ENCODE data around the gene VDAC2. TPM values are rescaled to one million over a fixed set of nuclear protein-coding genes. Genes with fewer than 3 reads are reported as not detected.
A peak's percentile ranks its signal among the peaks of the same experiment; 100 is the strongest.

The VDAC2 gene
- total RNA-seq, 1 donor from 2014 or later = 14.4 TPM

GRCh38 chr10:75226656-75227055 is 16.1 kb downstream of the VDAC2 start:
- Histone ChIP-seq H3K36me3 (peaks cover 18 to 42% of the 10 kb centered on the region in 2 donors), H3K4me1 (peaks cover 24 to 39% of the 10 kb centered on the region in 2 donors), H3K27me3 (no peaks in the 10 kb centered on the region), H3K9me3 (no peaks in the 10 kb centered on the region), H3K27ac (peak overlapping the region; percentile 75 to 90), H3K4me3 (no peak overlapping the region)
- intact Hi-C loops (cut with DNase I) = no loop called here
- TF ChIP-seq, protein P1, sequence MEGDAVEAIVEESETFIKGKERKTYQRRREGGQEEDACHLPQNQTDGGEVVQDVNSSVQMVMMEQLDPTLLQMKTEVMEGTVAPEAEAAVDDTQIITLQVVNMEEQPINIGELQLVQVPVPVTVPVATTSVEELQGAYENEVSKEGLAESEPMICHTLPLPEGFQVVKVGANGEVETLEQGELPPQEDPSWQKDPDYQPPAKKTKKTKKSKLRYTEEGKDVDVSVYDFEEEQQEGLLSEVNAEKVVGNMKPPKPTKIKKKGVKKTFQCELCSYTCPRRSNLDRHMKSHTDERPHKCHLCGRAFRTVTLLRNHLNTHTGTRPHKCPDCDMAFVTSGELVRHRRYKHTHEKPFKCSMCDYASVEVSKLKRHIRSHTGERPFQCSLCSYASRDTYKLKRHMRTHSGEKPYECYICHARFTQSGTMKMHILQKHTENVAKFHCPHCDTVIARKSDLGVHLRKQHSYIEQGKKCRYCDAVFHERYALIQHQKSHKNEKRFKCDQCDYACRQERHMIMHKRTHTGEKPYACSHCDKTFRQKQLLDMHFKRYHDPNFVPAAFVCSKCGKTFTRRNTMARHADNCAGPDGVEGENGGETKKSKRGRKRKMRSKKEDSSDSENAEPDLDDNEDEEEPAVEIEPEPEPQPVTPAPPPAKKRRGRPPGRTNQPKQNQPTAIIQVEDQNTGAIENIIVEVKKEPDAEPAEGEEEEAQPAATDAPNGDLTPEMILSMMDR (IDR thresholded peaks at IDR 0.05) = no peak
- DNase-seq (ENCODE audit: low spot score in 2 of 2) = peak in 1 of 2 donors; percentile 58

DNA sequence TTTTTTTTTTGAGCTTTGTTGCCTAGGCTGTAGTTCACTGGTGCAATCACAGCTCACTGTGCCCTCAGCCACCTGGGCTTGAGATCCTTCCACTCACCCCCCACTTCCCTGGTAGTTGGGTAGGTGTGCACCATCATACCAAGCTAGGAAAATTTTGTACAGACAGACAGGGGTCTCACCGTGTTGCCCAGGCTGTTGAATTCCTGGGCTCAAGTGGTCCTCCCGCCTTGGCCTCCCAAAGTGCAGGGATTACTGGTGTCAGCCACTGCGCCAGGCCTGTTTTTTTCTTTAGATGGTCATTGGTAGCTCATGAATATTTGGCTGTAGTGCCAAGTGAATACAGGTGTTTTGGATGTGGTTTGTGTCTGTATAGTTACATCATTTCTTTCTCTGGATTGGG is 17.7 kb downstream of the VDAC2 start:
- H3K9me3 ChIP-seq = no peaks in the 10 kb centered on the region
- no peaks in the 10 kb centered on the region for H3K27me3 ChIP-seq
- H3K4me1 ChIP-seq = peaks cover 24 to 37% of the 10 kb centered on the region in 2 donors
- no peak overlapping the region for H3K4me3 ChIP-seq
- H3K36me3 ChIP-seq = peaks cover 2 to 33% of the 10 kb centered on the region in 2 donors
- TF ChIP-seq, protein P1 (IDR thresholded peaks at IDR 0.05) = no peak
- peak in 1 of 2 donors; percentile 50 for DNase-seq (ENCODE audit: low spot score in 2 of 2)
- intact Hi-C loops (cut with DNase I) = no loop called here
- H3K27ac ChIP-seq = peak overlapping the region; percentile 13 to 48

DNA sequence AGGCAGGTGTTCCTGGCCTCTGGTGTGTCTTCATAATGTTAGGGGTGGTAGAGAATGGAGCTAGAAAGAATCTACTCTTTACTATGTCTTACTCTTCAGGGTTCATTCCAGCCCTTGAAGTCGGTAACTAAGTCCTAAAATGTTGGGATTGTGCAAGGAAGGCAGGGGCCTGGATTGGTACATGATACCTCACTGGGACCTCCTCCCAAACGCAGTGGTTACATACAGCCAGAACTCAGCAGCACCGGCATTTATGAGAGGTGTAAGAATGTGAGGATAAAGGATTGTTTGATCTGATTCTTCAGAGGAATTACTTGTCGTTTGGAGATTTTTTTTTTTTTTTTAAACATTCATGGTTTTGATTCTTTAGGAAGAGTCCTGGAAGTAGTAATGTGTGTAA is 18.2 kb downstream of the VDAC2 start:
- H3K4me1 ChIP-seq = peaks cover 24 to 32% of the 10 kb centered on the region in 2 donors
- no peaks in the 10 kb centered on the region for H3K9me3 ChIP-seq
- no peak overlapping the region for H3K4me3 ChIP-seq
- TF ChIP-seq, protein P1 (IDR thresholded peaks at IDR 0.05) = no peak
- DNase-seq (ENCODE audit: low spot score in 2 of 2) = peak in 1 of 2 donors; percentile 51
- no peaks in the 10 kb centered on the region for H3K27me3 ChIP-seq
- H3K27ac ChIP-seq = peak overlapping the region; percentile 13 to 48
- peaks cover 0 to 28% of the 10 kb centered on the region in 2 donors for H3K36me3 ChIP-seq
- intact Hi-C loops (cut with DNase I) = loop anchor here (1.0 kb wide), 1 partner anchor 41 kb away; no protein-coding TSS in a partner anchor

DNA sequence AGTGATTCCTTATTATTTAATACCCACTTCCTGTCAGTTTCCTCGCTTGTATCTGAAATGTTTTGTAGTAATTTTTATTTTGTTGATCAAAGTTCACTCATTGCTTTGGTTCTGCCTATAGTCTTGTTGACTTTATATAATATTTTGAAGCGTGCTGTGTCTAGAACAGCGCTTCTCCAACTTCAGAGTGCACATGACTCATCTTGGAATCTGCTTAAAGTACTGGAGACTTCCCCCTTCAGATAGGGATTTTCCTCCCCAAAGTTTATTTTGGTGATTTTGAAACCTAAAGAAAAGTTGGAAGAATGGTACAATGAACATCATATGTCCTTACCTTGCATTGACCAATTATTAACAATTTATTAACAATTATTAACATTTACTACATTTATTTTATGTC is 19.4 kb downstream of the VDAC2 start:
- H3K9me3 ChIP-seq = no peaks in the 10 kb centered on the region
- H3K27ac ChIP-seq = peak overlapping the region in 1 of 2 donors; percentile 48
- intact Hi-C loops (cut with DNase I) = loop anchor here (1.0 to 10.0 kb wide), 3 partner anchors 20 to 1075 kb away; partner anchors contain the start of genes ADK, AP3M1 and VDAC2
- H3K4me1 ChIP-seq = peaks cover 17 to 25% of the 10 kb centered on the region in 2 donors
- TF ChIP-seq, protein P1 (IDR thresholded peaks at IDR 0.05) = no peak
- H3K27me3 ChIP-seq = no peaks in the 10 kb centered on the region
- H3K36me3 ChIP-seq = peaks cover 0 to 24% of the 10 kb centered on the region in 2 donors
- no peak for DNase-seq (ENCODE audit: low spot score in 2 of 2)
- H3K4me3 ChIP-seq = no peak overlapping the region

- intact Hi-C loops (cut with DNase I) = loop anchor here (1.0 to 10.0 kb wide), 2 partner anchors 20 to 1076 kb away; partner anchors contain the start of genes ADK, AP3M1 and VDAC2
- peak overlapping the region in 1 of 2 donors; percentile 48 for H3K27ac ChIP-seq
- DNase-seq (ENCODE audit: low spot score in 2 of 2) = peak; percentile 76 to 96
- peaks cover 13 to 23% of the 10 kb centered on the region in 2 donors for H3K4me1 ChIP-seq
- TF ChIP-seq, protein P1 (IDR thresholded peaks at IDR 0.05) = peak; percentile 81 to 91 (median 90)
- H3K4me3 ChIP-seq = no peak overlapping the region
- H3K27me3 ChIP-seq = no peaks in the 10 kb centered on the region
- H3K36me3 ChIP-seq = peaks cover 0 to 24% of the 10 kb centered on the region in 2 donors
- H3K9me3 ChIP-seq = no peaks in the 10 kb centered on the region
These were observed 20.0 kb downstream of the VDAC2 start for GRCh38 chr10:75230600-75231038.

Measured in ascending aorta (tissue), 2 donors.